RPMI8226 (cell line): ENCODE results near the gene DNAJC10.
A peak's percentile ranks its signal among the peaks of the same experiment; 100 is the strongest.
"Not testable (repeated sequence)": the region's sequence is repeated elsewhere in the genome, so short reads cannot be mapped to it uniquely, and the experiment has no call there.

ENCODE experiments used
- DNase-seq: peaks from one replicate; pipeline ENCODE4 v3.0.0-alpha.2; 2015

Gene DNAJC10

GRCh38 chr2:182715892-182716649 is at the start of gene DNAJC10:
TSS of gene DNAJC10 (plus strand) at chr2:182716257. CDS start at chr2:182718087, 1,830 bp downstream.
- DNase-seq: peak; percentile 92

GRCh38 chr2:182666674-182667314 is 49.3 kb upstream of the DNAJC10 start:
- peak; percentile 63 for DNase-seq

DNA sequence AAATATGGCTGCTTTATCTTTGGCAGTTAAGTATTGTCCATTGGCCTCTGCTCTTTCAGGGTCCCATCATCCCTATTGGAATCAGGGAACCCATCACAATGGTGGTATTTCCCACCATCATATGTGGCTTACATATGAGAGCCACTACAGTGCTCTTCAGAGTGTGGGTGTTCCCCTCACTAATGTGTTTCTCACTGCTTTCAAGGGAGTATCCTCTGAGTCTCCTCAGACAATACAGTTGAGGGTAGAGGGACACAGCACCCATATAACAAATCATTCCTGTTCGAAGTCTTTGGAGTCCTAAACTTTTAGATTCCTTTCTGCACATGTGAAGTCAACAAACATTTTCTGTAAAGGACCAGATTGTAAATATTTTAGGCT is 48.8 kb upstream of the DNAJC10 start:
- no peak for DNase-seq

DNA sequence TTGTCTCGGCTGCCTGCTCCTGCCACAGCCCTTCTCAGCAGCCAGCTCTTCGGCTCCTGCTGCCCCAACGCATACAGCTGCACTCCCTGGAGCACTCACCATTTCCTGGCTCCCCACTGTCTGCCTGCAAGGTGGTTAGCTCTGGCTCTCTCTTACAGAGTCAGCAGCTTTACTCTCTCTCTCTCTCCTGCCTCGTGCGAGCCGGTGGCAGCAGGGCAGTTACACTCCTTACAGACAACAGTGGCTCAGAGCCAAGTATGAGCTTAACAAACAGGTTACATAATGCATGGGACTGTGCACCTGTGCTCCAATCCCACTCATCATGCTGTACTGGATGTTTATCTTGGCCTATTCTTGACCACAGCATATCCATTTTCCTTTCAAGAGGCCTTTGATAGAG is 47.4 kb upstream of the DNAJC10 start:
- peak; percentile 97 for DNase-seq

DNA sequence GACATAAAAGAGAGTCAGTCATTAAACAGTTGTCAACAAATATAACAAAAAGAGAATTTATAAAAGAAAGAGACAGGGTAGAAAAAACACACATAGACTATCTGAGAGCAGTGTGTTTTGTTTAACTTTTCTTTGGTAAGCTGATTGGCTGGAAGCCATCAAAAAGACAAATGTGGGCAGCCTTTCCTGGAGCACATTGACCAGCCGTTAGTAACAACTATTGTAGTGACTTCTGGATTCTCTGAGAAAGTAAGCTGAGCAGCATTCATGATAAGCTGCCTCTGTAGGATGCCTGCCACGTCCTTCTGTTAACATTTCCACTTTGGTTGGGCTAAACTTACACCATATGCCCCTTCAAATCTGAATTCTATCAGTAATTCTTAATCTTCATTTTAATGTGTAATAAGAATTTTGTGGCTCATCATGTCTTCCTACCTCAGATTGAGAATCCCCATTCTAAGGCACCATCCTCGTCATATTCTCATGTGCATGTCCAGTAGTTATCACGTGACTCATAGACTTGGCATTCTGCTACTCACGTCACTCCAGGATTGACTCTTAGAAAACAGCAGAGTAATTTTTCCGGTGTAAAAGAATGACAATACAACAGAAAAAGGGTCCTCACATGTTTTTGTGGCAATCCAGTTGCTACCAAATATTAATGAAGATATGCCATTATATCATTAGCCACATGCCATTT is 43.4 kb upstream of the DNAJC10 start:
- DNase-seq: no peak

GRCh38 chr2:182680837-182681236 is 35.2 kb upstream of the DNAJC10 start:
- no peak for DNase-seq

GRCh38 chr2:182682210-182682609 is 33.8 kb upstream of the DNAJC10 start:
- no peak for DNase-seq

- DNase-seq: no peak
Measured at GRCh38 chr2:182685559-182685958, 30.5 kb upstream of the DNAJC10 start.

- DNase-seq: not testable (repeated sequence)
Measured at GRCh38 chr2:182686763-182687162, 29.3 kb upstream of the DNAJC10 start.

GRCh38 chr2:182694189-182694588 is 21.9 kb upstream of the DNAJC10 start:
- no peak for DNase-seq

DNA sequence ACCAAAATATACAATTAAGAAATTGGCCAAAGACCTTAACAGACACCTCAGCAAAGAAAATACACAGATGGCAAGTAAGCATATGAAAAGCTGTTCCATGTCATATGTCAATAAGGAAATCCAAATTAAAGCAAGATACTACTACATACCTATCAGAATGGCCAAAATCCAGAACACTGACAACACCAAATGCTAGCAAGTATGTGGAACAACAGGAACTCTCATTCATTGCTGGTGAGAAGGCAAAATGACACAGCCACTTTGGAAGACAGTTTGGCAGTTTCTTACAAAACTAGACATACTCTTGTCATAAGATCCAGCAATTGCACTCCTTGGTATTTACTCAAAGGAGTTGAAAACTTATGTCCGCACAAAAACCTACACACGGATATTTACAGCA is 20.3 kb upstream of the DNAJC10 start:
- no peak for DNase-seq

GRCh38 chr2:182698671-182699070 is 17.4 kb upstream of the DNAJC10 start:
- DNase-seq: no peak

GRCh38 chr2:182705761-182706160 is 10.3 kb upstream of the DNAJC10 start:
- DNase-seq: no peak

GRCh38 chr2:182706751-182707150 is 9.3 kb upstream of the DNAJC10 start:
- DNase-seq: no peak

GRCh38 chr2:182713601-182714000 is 2.5 kb upstream of the DNAJC10 start:
- DNase-seq: peak; percentile 11

DNA sequence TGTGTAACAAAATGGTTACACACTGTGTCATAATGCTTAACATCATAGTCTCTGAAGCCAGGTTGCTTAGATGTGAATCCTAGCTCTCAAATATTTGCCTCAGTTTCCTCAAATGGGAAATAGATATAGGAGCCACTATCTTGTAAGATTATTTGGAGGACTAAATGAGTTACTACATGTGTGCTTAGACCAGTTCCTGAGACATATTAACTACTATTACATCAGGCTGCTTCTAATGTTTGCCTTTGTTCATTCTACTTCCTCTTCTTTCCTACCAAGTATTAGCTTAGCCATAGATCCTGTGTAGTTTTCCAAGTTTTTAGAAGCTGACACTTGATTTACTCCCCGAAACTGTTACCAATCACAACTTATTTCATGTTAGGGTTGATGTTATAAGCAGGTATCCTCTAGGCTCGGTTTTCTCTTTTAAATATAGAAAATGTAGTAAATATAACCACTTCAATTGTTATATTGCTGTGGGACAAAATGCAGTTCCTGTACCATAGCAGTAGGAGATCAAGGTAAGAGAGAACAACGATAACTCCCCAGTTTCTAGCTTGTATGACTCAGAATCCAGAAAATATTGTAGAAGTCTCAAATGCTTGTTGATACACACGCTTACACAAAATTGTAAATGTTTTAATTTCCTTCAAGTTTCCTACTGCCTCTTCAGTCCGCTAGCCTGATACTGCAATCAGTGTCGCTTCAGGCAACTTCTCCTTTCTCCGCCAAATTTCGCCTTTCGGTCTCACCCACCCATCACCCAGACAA is 751 bp upstream of the DNAJC10 start:
- no peak for DNase-seq

DNA sequence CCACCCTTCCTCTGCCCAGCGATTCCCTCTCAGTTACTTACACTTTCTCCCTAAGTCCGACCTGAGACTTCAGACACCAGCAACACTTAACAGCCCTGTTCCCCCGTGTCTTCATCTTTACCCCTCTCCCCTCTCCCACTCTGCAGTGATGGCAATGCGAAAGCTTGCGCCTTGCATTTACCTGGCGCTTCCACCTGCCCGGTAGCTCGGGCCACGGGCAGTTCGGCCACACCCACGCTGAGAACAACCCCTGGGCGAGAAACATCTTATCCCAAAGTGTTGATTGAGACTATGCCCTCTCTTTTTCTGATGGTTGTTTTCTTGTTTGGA is 558 bp downstream of the DNAJC10 start:
- peak; percentile 72 for DNase-seq

- DNase-seq: peak; percentile 86
Measured at GRCh38 chr2:182717416-182717815, 1.4 kb downstream of the DNAJC10 start.

DNA sequence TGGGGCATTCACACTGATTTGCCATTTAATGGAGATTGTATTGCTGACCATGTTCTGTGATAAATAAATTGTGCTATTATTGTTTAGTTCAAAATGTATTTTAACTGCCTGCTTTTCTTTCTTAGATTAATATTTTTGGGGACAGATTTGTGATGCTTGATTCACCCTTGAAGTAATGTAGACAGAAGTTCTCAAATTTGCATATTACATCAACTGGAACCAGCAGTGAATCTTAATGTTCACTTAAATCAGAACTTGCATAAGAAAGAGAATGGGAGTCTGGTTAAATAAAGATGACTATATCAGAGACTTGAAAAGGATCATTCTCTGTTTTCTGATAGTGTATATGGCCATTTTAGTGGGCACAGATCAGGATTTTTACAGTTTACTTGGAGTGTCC is 1.8 kb downstream of the DNAJC10 start:
- DNase-seq: no peak

DNA sequence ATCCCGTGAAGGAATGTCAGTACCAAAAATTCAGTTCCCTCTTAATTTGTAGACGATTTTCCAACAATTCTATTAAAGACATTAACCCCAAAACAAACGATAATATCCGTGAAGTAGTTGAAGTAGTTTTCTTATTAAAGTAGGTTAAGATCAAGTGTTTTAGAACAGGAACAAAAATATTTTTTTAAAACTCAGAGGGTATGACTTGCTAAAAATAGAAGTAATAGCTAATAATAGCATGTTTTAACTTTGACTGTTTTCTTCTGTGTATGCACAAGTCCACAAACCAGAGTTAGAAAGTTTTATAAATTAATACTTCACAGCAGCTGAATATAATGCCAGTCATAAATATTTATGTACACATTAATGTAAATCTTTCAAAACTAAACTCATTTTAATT is 2.4 kb downstream of the DNAJC10 start:
- DNase-seq: no peak

- not testable (repeated sequence) for DNase-seq
Measured at GRCh38 chr2:182719116-182719515, 3.1 kb downstream of the DNAJC10 start.

DNA sequence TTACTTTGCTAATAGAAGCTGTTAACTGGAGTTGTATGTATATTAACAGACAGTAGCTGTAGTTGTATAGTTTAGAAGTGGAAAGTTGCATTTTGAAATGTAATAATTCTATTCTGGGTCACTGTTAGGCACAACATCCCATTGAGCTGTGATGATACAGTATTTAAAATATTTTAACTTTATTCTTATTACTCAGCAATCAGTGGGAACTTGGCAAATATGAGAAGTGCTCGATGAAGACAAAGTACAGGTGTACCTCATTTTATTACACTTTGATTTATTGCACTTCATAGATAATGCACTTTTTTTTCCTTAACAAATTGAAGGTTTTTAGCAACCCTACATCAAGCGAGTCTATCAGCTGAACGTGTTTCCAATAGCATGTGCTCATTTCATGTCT is 8.6 kb downstream of the DNAJC10 start:
- DNase-seq: no peak

- no peak for DNase-seq
Measured at GRCh38 chr2:182726473-182726872, 10.4 kb downstream of the DNAJC10 start.
